ENCODE measurements around the gene CYP2C8.

- TF ChIP-seq, protein P1, sequence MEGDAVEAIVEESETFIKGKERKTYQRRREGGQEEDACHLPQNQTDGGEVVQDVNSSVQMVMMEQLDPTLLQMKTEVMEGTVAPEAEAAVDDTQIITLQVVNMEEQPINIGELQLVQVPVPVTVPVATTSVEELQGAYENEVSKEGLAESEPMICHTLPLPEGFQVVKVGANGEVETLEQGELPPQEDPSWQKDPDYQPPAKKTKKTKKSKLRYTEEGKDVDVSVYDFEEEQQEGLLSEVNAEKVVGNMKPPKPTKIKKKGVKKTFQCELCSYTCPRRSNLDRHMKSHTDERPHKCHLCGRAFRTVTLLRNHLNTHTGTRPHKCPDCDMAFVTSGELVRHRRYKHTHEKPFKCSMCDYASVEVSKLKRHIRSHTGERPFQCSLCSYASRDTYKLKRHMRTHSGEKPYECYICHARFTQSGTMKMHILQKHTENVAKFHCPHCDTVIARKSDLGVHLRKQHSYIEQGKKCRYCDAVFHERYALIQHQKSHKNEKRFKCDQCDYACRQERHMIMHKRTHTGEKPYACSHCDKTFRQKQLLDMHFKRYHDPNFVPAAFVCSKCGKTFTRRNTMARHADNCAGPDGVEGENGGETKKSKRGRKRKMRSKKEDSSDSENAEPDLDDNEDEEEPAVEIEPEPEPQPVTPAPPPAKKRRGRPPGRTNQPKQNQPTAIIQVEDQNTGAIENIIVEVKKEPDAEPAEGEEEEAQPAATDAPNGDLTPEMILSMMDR (conservative IDR thresholded peaks at IDR 0.05; ENCODE audit: low read depth, low read length), result no peak
- TF ChIP-seq POLR2A (IDR thresholded peaks at IDR 0.05; ENCODE audit: low read depth, low read length), result no peak
- no peak for TF ChIP-seq ELK1 (IDR thresholded peaks at IDR 0.05; ENCODE audit: borderline replicate concordance, low read depth, low read length)
- no peak for TF ChIP-seq RFX5 (IDR thresholded peaks at IDR 0.05; ENCODE audit: low read depth, low read length)
- TF ChIP-seq SMC3 (IDR thresholded peaks at IDR 0.05; ENCODE audit: low read depth, low read length), result no peak
These were observed 80.1 kb downstream of the CYP2C8 start for GRCh38 chr10:94989192-94989591.

Data from IMR-90 (cell line).